22Rv1 (cell line): ENCODE measurements around the gene DAP3.

ENCODE experiments used
- CTCF ChIP-seq: fragments of 450-650 bp; IDR thresholded peaks from 2 replicates; pipeline ENCODE4 v1.5.1; 2017; ENCODE audit warnings: mild to moderate bottlenecking
- ZFX ChIP-seq: fragments of 450-650 bp; IDR thresholded peaks from 2 replicates; pipeline ENCODE4 v1.6.1; 2017; ENCODE audit warnings: antibody characterized with exemption, borderline replicate concordance

DNA sequence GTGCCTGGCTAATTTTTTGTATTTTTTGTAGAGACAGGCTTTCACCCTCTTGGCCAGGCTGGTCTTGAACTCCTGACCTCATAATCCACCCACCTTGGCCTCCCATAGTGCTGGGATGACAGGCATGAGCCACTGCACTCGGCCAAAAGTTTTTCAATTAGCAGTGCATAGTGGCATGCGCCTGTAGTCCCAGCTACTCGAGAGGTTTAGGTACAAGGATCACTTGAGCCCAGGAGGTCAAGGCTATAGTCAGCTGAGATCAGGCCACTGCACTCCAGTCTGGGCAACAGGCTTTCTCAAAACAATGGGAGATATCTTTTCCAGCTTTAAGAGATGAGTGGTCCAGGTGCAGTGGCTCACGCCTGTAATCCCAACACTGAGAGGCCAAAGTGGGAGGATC lies 30.8 kb downstream of the DAP3 start:
- no peak for TF ChIP-seq CTCF
- TF ChIP-seq ZFX, result no peak
